Activated naive CD8-positive, alpha-beta T cell treated with anti-CD3 and anti-CD28 coated beads, Interleukin-2, amount 50 U/mL, for 16 hours (primary cell): ENCODE results near the gene GTF2A1.
A peak's percentile ranks its signal among the peaks of the same experiment; 100 is the strongest.
"Not testable (repeated sequence)": the region's sequence is repeated elsewhere in the genome, so short reads cannot be mapped to it uniquely, and the experiment has no call there.

Experiments
- DNase-seq: peaks from one replicate; pipeline ENCODE4 v3.0.0-alpha.2; 2020; ENCODE audit warnings: low read depth, low spot score

The GTF2A1 gene

GRCh38 chr14:81220830-81221578 is at the start of gene GTF2A1:
TSS of gene GTF2A1 (minus strand) at chr14:81220959. CDS start at chr14:81220518, 441 bp downstream.
- peak; percentile 86 for DNase-seq

- no peak for DNase-seq
Observed at GRCh38 chr14:81269979-81270375, 49.2 kb upstream of the GTF2A1 start.

- DNase-seq: no peak
Observed at GRCh38 chr14:81269100-81269978, 48.6 kb upstream of the GTF2A1 start.

GRCh38 chr14:81268016-81268416 is 47.3 kb upstream of the GTF2A1 start:
- no peak for DNase-seq

- DNase-seq: no peak
Observed at GRCh38 chr14:81265636-81266169, 44.9 kb upstream of the GTF2A1 start.

GRCh38 chr14:81264671-81265070 is 43.9 kb upstream of the GTF2A1 start:
- DNase-seq: no peak

- DNase-seq: no peak
Observed at GRCh38 chr14:81263777-81264410, 43.1 kb upstream of the GTF2A1 start.

- DNase-seq: no peak
Observed at GRCh38 chr14:81261176-81261575, 40.4 kb upstream of the GTF2A1 start.

GRCh38 chr14:81260732-81261131 is 40.0 kb upstream of the GTF2A1 start:
- no peak for DNase-seq

- DNase-seq: no peak
Observed at GRCh38 chr14:81256289-81256960, 35.7 kb upstream of the GTF2A1 start.

- no peak for DNase-seq
Observed at GRCh38 chr14:81252278-81252677, 31.5 kb upstream of the GTF2A1 start.

GRCh38 chr14:81247271-81247766 is 26.6 kb upstream of the GTF2A1 start:
- DNase-seq: no peak

- DNase-seq: no peak
Observed at GRCh38 chr14:81246461-81247270, 25.9 kb upstream of the GTF2A1 start.

GRCh38 chr14:81245771-81246170 is 25.0 kb upstream of the GTF2A1 start:
- DNase-seq: no peak

- DNase-seq: not testable (repeated sequence)
Observed at GRCh38 chr14:81244431-81244830, 23.7 kb upstream of the GTF2A1 start.

GRCh38 chr14:81243499-81243898 is 22.7 kb upstream of the GTF2A1 start:
- DNase-seq: no peak

GRCh38 chr14:81236849-81237248 is 16.1 kb upstream of the GTF2A1 start:
- not testable (repeated sequence) for DNase-seq

- no peak for DNase-seq
Observed at GRCh38 chr14:81236138-81236537, 15.4 kb upstream of the GTF2A1 start.

GRCh38 chr14:81235096-81235495 is 14.3 kb upstream of the GTF2A1 start:
- DNase-seq: no peak

- no peak for DNase-seq
Observed at GRCh38 chr14:81234278-81234677, 13.5 kb upstream of the GTF2A1 start.
